Thyroid gland (tissue), 4 donors: ENCODE results near the gene FOXM1.
"Not testable (repeated sequence)": the region's sequence is repeated elsewhere in the genome, so short reads cannot be mapped to it uniquely, and the experiment has no call there.

Experiments used
- POLR2A ChIP-seq, 2 donors: fragments of 450-650 bp; IDR thresholded peaks; one replicate each; pipeline ENCODE4 v1.6.1; 2017; ENCODE audit warnings: antibody characterized with exemption in 2 of 2, mild to moderate bottlenecking in 2 of 2, moderate library complexity in 1 of 2
- TF ChIP-seq, protein P1 (sequence below), 6 experiments: fragments of 200-600 bp in 3 of 6; fragments of 450-650 bp in 3 of 6; sonication (generic) in 3 of 6; IDR thresholded peaks; one replicate each; pipeline ENCODE4 v1.5.1; 2016 to 2019; ENCODE audit warnings: antibody characterized with exemption in 6 of 6, mild to moderate bottlenecking in 2 of 6, inconsistent platforms in 1 of 6, moderate library complexity in 1 of 6

DNA sequence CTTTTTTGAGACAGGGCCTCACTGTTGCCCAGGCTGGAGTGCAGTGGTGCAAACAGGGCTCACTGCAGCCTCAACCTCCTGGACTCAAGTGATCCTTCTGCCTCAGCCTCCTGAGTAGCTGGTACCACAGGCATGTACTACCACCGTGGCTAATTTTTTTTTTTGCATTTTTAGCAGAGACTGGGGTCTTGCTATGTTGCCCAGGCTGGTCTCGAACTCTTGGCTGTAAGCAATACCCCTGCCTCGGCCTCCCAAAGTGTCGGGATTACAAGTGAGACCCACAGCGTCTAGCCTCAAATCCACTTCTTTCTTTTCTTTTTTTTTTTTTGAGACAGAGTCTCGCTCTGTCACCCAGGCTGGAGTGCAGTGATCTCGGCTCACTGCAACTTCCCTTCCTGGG, 13.6 kb downstream of the FOXM1 start:
- TF ChIP-seq, protein P1, sequence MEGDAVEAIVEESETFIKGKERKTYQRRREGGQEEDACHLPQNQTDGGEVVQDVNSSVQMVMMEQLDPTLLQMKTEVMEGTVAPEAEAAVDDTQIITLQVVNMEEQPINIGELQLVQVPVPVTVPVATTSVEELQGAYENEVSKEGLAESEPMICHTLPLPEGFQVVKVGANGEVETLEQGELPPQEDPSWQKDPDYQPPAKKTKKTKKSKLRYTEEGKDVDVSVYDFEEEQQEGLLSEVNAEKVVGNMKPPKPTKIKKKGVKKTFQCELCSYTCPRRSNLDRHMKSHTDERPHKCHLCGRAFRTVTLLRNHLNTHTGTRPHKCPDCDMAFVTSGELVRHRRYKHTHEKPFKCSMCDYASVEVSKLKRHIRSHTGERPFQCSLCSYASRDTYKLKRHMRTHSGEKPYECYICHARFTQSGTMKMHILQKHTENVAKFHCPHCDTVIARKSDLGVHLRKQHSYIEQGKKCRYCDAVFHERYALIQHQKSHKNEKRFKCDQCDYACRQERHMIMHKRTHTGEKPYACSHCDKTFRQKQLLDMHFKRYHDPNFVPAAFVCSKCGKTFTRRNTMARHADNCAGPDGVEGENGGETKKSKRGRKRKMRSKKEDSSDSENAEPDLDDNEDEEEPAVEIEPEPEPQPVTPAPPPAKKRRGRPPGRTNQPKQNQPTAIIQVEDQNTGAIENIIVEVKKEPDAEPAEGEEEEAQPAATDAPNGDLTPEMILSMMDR (IDR thresholded peaks at IDR 0.05), result not testable (repeated sequence)
- TF ChIP-seq POLR2A (IDR thresholded peaks at IDR 0.05), result not testable (repeated sequence)
